ENCODE data around the gene TUBA3C. TPM values are rescaled to one million over a fixed set of nuclear protein-coding genes. Genes with fewer than 3 reads are reported as not detected.

Gene TUBA3C
- not detected in 5 replicates for total RNA-seq (2022; extraction: Qiagen RNA extraction; ENCODE audit: low read depth)

DNA sequence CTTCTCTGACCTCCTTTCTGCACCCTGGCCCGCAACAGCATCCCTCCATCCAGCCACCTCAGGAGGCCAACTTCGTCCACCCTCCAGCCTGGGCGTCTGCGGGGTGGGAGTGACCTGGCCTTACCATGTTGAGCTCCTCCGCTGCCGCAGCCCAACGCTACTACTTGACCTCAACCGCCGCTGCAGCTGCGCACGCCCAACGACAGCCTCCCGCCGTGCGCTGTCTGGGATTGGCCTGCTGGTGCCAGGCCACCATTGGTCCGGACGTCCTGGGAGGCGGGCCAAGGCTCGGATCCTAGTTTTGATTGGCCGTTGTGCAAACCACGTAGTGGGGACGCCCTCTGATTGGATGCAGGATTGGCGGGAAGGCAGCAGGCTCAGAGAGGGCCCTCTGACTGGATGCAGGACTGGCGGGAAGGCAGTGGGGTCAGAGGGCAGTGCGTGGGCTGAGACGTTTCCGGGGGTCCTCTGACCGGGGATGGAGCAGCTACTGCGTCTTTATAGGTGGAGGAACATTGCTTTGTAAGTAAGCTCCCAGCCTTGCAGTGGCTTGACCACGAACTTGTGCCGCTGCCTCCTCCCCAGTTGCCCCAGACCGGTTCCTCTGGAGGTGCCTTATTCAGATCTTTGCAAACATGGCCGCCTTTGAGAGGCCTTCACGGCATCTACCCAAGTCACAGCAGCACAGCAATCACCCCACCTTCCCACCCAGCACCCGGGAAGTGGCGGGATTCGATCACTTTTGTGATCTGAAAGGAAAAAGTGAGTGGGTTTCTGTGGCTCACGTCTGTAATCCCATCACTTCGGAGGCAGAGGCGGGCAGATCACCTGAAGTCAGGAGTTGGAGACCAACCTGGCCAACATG, at the start of gene TUBA3C:
TSS of gene TUBA3C (minus strand) at position 204 of the 865 bp plus-strand sequence. CDS start at position 127, 77 bp downstream.

